Hair follicular keratinocyte (primary cell): Measurements from ENCODE around the gene DPP10. TPM values are rescaled to one million over a fixed set of nuclear protein-coding genes. Genes with fewer than 3 reads are reported as not detected.

Source experiments
- total RNA-seq: library from RNA; depleted of rRNA; stranded (reverse); fragments of >200 nt; gene quantifications from 2 replicates; pipeline ENCODE4 v1.2.3, GENCODE V29; 2015

Gene DPP10
- total RNA-seq: 0.78 TPM in 1 of 2 replicates, not detected in the other

DNA sequence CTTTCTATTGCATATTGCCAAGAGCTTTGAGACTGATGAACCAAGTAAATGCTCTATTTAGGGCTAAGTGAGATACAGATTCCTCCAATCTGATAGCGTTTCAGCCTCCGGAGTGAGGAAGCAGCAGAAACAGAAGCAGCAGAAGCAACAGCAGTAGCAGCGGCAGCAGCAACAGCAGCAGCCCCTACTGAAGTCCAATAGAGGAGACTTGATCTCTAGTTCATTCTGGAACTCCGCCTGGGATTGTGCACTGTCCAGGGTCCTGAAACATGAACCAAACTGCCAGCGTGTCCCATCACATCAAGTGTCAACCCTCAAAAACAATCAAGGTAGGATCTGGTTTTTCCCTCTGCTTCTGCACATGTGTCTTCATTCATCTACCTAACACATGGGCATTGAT is at the start of gene DPP10:
Gene DPP10, plus strand, starts transcription at position 132 of the 400 bp plus-strand sequence.

